WTC11 (cell line): ENCODE measurements around the gene UBASH3A.

ENCODE experiments used
- CREB1 ChIP-seq: sonication (generic); formaldehyde crosslinking; IDR thresholded peaks from 2 replicates; pipeline ENCODE4 v1.8.0; 2023; ENCODE audit warnings: mild to moderate bottlenecking, missing genetic modification reagents
- JUN ChIP-seq: sonication (generic); formaldehyde crosslinking; IDR thresholded peaks from 2 replicates; pipeline ENCODE4 v1.8.0; 2023; ENCODE audit warnings: mild to moderate bottlenecking, missing genetic modification reagents
- USF2 ChIP-seq: sonication (generic); formaldehyde crosslinking; IDR thresholded peaks from 2 replicates; pipeline ENCODE4 v1.8.1; 2023; ENCODE audit warnings: mild to moderate bottlenecking, missing genetic modification reagents, moderate library complexity
- ZNF138 ChIP-seq: sonication (generic); formaldehyde crosslinking; conservative IDR thresholded peaks from 2 replicates; pipeline ENCODE4 v1.8.1; 2022; ENCODE audit warnings: mild to moderate bottlenecking, moderate library complexity, missing genetic modification reagents
- ZNF219 ChIP-seq: sonication (generic); formaldehyde crosslinking; IDR thresholded peaks from 2 replicates; pipeline ENCODE4 v1.8.0; 2023; ENCODE audit warnings: missing genetic modification reagents, mild to moderate bottlenecking, borderline replicate concordance
- TF ChIP-seq, protein P1 (sequence below): sonication (generic); formaldehyde crosslinking; IDR thresholded peaks from 2 replicates; pipeline ENCODE4 v1.8.1; 2022; ENCODE audit warnings: low read depth, mild to moderate bottlenecking, moderate library complexity, missing genetic modification reagents, borderline replicate concordance
- TF ChIP-seq, protein P2 (sequence below): fragments of 200-600 bp; IDR thresholded peaks from 2 replicates; pipeline ENCODE4 v1.8.0; 2022; ENCODE audit warnings: antibody characterized with exemption

DNA sequence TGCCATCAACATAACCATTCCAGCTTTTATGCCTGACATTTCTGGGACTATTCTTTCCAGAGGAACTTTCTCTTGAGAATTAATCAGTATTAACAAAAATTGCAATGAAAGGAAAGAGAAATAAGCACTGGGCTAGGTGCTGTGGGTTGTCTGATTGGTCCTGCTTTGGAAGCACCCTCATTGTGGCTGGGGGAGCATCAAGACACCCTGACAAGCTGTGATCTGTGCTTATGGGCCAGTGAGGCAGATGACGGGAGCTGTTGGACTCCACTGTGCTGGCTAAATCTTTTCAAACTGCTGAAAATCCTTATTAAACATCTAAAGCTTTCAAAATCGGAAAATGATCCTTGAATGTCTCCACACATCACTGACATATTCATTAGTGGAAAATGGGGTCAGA lies 20.0 kb downstream of the UBASH3A start:
- TF ChIP-seq, protein P1, sequence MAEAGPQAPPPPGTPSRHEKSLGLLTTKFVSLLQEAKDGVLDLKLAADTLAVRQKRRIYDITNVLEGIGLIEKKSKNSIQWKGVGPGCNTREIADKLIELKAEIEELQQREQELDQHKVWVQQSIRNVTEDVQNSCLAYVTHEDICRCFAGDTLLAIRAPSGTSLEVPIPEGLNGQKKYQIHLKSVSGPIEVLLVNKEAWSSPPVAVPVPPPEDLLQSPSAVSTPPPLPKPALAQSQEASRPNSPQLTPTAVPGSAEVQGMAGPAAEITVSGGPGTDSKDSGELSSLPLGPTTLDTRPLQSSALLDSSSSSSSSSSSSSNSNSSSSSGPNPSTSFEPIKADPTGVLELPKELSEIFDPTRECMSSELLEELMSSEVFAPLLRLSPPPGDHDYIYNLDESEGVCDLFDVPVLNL (CRISPR knock-in tag): no peak
- TF ChIP-seq USF2 (CRISPR knock-in tag) (no peak), JUN (CRISPR knock-in tag) (no peak), ZNF219 (CRISPR knock-in tag) (no peak), ZNF138 (no peak), CREB1 (CRISPR knock-in tag) (no peak)
- TF ChIP-seq, protein P2, sequence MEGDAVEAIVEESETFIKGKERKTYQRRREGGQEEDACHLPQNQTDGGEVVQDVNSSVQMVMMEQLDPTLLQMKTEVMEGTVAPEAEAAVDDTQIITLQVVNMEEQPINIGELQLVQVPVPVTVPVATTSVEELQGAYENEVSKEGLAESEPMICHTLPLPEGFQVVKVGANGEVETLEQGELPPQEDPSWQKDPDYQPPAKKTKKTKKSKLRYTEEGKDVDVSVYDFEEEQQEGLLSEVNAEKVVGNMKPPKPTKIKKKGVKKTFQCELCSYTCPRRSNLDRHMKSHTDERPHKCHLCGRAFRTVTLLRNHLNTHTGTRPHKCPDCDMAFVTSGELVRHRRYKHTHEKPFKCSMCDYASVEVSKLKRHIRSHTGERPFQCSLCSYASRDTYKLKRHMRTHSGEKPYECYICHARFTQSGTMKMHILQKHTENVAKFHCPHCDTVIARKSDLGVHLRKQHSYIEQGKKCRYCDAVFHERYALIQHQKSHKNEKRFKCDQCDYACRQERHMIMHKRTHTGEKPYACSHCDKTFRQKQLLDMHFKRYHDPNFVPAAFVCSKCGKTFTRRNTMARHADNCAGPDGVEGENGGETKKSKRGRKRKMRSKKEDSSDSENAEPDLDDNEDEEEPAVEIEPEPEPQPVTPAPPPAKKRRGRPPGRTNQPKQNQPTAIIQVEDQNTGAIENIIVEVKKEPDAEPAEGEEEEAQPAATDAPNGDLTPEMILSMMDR: no peak
